Measurements from ENCODE around the gene PGM1.

Gene PGM1

DNA sequence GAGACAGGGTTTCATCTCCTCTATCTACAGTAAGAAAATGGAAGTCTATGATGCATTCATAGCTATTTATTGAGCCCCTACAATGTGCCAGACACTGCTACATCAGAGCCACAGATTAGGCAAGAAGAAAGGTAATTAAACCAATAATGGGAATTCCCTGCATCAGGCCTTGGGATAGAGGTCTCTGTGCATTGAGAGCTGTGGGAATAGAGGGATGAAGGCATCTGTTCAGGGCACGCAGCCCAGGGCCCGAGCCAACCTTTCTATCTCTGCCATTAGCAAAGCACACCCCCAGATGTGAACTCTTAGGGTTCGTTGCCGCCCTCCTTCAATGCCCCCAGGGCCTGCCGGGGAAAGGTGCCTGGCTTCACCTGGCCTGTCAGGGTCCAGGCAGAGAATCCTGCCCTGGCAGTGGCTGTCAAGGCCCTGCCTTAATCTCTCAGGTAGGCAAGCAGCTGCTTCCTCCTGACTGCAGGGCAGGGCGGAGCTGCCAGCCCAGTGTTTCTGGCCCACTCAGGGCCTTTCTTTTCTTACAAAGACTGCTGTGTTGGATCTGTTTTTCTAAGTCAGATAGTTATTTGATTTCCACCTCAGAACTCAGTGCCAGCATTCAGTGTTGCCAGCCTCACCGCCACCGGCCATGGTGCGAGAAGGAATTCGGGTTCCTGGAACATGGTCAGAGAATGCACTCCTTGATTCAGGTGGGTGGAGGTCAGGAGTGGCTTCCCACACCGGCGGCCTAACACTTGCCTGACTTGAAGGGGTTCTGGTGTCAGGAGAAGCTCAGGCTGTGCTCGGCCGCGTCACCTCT, 76.1 kb downstream of the PGM1 start:
- no peak for DNase-seq

DNA sequence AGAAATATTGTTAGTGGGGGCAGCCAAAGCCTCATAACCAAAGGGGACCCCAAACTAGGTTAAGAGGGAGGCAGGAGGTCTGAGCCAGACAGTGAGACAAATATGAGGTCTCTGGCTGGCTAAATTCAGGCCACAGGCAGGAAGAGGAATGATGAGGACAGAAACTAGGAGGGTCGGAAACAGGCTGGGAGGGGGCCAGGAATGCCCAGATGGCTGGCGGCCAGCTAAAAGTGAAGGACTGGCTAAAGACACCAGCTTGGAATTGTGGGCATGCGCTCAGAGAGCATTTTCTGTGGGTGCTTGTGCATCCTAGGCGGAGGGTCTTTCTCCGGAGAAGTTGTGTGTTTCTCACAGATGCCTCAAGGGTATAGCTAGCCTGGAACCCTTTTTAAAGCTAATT, 77.0 kb downstream of the PGM1 start:
- no peak for DNase-seq

DNA sequence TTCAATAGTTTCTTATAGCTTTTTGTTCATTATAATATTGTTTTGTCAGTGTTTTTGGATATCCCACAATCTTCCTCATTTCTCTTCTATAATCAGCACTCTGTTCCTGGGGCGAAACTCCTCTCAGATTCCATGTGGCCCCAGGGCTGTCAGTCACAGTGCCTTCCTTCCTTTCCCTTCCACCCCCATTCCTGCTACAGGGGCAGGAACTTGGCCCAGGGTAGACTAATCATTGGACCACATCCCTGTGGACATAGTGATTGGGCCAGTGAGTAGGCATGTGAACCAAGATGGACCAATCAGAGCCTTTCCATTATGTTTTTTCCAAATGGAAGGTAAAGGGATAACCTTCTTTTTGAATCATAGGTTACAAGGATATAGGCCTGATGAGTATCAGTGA, 78.3 kb downstream of the PGM1 start:
- no peak for DNase-seq

DNA sequence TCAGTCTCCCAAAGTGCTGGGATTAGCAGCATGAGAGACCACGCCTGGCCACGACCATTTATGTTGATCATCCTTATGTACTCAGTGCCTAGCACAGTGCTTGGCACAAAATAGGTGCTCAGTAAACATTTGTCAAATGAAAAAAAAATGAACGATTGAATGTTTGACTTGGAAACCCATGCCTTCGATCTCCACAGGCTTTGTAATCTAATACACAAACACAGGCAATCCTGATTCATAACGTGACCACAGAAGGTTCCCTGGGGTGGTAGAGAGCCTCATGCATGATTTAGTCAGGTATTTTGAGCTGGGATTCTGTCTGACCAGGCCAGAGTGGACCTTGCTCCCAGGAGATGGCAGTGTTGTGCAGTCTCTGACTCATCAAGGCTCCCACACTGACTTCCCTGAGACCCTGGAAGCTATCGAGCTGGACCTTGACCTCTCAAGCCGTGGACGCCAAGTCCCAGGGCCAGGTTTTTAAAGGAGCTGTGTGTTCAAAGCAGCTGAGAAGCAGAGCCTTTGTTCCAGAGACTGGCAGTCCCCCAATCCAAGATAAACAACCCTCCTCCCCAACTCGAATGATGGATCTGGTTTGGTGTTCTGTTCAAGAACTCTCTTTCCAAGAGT, 81.1 kb downstream of the PGM1 start:
- DNase-seq, result peak; percentile 89

DNA sequence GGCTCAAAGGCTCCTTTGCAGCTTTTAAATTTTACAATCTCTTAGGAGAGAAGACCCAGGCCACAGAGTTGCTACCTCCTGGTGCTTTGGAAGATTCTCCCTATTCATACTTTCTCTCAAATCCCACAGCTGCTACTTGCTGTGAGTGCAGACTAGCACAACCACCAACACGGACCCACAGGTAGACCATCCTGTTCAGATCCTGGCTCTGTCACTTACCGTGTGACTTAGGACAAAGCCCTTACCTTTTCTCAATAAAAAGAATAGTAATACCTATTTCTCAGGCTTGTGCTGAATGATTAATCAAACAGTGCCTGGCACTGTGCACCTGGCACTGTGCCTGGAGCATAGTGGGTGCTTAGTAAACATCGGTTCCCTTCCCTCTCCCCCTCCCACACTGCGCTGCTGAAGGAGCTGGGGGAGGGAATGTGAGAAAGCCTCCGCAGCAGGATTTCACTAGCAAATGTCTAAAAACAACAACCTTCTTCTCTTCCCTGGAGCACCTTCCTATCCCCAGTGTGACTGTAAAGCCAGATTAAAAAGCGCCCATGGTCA, 81.7 kb downstream of the PGM1 start:
- no peak for DNase-seq

DNA sequence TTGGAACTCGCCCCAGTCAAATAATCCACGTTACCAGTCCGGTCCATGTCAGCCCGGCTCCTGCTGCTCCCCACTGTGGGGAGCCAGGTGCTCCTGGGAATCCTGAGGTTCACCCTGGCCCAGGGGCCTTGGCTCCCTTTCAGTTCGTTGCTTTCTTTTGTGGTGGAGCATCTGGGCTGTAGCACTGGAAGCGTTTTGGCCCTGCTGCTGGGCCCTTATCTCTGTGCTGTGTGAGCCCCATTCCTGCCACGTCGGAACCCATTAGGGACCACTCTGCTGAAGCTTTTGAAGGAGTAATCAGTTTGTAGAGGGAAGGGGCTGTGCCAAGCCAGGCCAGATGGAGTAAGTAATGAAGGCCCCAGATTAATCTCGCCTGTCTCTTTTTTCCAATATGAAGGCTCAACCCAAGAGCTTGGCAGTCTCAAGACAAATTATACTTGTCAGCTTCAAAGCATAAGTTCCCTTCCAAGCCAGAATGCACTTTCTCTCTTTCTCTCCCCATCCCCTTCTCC, 82.3 kb downstream of the PGM1 start:
- no peak for DNase-seq

DNA sequence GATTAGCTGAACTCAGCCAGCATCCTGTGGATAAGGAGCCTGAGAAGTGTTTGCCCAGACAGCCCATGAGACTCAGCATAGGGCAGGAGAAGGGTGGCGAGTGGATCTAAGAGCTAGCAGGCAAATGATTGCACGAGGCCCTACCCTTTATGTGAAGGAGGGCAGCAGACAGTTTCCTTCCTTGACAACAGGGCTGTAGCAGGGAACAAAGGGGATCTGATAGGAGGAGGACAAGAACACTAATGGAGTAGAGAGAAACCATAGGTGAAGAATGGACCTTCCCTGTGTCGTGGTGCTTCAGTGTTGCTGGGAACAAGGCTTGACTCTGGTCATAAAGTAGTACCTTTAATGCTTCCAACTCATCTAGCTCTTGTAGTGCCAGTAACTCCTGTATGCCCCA, 84.3 kb downstream of the PGM1 start:
- DNase-seq, result no peak

DNA sequence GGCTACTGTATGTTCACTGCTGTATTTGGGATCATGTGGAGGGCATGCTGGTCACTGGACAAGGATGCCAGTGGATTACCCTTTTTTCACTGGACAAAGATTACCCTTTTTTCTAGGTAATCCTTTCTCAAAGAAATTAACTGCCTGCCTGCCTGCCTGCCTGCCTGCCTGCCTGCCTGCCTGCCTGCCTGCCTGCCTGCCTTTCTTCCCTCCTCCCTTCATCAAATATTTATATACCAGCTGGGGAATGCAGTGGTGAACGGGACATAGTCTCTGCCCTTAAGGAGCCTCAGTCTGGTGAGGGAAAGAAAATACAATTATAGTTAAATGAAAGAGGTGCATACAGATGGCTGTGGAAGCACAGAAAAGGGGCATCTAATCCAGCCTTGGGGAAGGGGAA, 85.0 kb downstream of the PGM1 start:
- DNase-seq, result no peak

DNA sequence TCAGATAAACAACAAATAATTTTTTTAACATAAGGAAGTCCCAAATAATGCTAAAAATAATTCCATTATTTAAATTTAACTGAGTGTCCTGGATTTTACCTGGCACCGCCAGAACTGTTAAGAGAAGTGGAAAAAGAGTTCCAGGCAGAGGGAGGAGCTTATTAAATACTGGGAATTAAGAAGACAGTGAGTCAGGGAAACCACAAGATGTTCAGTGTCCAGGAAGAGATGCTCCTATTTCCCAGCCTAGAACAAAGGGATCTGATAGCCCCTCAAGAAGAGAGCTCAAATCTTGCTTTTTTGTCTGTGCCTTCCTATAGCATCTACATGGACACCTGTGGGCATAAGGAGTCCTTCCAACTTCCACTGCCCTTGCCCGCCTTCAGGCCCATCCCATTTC, 85.9 kb downstream of the PGM1 start:
- DNase-seq, result peak; percentile 28

DNA sequence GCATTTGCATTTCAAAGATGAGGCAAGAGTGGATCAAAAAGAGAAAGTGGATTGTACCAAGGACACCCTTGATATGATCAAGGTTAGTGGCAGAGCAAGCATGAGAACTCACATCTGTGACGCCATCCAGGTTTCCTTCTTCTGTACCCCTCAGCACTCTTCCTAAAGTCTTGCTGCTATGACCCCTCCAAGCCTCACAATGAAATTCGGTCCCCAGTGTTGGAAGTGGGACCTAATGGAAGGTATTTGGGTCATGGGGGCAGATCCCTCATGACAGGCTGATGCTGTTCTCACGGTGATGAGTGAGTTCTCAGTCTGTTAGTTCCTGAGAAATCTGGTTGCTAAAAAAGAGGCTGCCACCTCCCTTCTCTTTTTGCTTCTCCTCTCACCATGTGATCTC, 86.4 kb downstream of the PGM1 start:
- DNase-seq, result no peak

DNA sequence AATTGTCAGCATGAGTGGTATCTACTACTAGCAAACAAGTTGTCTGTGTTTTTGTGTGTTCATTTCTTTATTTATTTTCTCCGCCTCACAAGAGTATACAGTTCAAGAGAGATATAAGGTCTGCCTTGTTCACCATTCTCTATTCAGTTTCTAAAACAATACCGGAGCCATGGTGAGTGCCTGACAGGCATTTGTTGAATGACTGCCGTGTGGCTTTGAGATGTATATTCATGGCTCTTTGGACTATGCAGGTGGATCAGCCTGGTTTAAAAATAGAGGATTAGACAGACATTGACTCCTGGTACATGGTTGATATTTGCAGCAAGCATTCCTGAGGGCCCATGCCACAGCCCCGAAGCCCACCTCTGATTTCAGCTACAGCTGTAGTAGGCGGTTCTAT, 89.7 kb downstream of the PGM1 start:
- DNase-seq, result no peak

DNA sequence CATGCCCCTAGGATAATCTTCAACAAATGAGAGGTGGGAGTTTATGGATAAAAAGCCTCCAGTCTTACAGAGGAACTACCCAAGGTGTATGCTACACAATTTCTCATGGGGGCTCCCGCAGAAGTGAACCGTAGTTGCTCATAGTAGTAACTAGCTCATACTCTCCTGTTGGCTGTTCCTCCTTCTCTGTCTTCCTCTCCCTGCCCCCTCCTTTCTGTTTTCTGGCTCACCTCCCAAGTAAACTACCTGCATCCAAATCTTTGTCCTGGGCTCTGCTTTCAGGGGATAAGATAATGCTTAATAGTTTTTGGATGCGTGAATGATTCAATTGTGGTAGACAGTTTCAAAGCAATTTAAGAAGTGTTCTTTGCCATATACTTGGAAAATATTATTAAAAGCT, 90.5 kb downstream of the PGM1 start:
- no peak for DNase-seq

DNA sequence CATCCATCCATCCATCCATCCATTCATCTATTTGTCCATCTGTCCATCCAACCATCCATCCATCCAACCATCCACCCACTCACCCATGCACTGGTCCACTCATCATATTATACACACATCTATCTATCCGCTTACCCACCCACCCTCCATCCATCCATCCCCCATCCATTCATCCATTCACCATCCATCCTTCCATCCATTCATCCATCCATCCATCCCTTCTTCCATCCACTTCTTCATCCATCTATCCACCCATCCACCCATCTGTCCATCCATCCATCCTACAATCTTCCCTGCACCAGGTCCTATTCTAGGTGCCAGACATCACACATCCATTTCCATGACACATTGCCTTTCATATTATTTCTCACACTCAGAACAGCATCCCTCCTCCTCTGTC, 93.5 kb downstream of the PGM1 start:
- no peak for DNase-seq

DNA sequence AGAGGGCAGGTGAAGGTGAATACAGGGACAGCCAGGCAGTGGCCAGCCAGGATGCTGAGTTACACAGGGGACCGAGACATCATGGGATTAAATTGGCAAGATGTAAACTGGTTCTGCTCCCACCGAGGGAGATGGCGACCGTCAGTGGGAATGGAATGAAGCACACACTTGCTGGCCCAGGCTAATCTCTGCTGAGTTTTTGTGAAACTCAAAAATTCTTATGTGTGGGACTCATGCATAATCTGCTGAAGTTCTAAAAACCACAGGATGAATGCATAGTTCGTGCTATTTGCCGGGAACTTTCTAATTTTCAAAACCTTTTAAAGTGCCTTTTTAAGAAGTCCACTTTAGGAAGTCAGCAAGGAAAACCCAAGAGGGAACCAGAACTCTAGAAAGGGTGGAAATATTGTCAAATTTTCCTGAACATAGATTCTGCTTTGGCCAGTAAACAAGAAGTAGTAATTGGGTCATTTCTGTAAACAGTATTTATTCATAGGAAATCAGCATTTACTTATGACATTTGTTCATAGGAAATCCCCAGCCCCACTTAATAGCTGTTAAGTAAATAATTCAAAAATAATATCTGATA, 95.2 kb downstream of the PGM1 start:
- peak; percentile 61 for DNase-seq

DNA sequence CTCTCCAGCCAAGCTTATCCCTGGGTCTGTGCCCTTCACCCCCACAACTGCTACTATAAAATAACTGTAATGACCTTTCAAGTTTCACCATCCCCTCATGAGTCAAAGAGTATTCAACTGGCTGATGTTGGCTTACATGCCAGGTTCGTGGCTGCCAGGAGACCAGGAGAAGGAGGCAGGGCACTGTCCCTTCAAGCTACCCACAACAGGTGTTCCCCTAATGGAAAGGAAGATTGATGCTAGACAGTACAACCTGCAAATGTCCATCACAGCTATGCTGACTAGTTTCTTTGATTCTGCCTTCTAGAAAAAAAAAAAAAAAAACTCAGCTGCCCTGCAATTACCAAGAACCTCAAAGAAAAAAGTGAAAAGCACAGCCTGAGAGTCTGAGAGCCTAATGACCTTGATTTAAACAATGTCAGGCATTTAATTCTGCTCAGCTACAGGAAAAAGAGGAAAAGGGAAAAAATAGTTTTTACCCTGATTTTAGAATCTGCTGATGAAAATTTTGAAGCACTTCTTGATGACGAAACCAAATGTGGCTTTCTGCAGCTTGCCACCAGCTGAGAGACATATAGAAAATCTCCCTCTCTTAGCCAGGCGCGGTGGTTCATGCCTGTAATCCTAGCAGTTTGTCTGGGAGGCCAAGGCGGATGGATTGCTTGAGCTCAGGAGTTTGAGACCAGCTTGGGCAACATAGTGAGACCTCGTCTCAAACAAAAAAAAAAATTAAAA, 97.9 kb downstream of the PGM1 start:
- no peak for DNase-seq

DNA sequence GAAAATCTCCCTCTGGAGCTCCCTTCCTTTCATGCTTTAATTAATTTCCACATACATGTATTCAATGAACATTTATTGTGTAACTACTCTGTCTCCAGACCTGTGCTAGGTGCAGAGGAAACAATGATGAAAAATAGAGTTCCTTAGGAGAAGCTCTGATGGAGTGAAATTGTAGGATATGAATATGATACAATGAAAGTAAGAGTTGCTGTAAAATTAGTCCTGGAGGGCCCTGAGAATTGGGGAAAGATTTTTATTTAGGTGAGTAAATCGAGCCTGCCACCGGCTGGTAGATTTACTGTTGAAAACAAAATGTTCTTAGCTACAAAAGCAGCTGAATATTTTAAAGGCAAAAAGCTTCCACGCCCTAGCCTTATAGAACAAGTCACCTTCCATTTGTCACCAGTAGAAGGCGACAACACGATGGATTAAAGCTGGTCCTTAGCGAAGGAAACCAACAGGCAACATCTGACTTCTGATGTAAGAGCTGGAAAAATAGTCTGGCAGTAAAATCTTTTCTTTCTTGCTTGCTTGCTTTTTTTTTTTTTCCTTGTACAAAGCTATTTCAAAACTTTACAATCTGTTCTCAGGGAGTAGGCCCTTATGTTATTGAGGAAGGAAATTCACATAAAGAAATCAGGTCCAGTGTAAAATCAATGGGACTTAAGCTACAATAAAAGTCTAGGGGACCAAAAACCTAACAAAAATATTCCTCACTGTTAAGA, 98.7 kb downstream of the PGM1 start:
- peak; percentile 77 for DNase-seq

DNA sequence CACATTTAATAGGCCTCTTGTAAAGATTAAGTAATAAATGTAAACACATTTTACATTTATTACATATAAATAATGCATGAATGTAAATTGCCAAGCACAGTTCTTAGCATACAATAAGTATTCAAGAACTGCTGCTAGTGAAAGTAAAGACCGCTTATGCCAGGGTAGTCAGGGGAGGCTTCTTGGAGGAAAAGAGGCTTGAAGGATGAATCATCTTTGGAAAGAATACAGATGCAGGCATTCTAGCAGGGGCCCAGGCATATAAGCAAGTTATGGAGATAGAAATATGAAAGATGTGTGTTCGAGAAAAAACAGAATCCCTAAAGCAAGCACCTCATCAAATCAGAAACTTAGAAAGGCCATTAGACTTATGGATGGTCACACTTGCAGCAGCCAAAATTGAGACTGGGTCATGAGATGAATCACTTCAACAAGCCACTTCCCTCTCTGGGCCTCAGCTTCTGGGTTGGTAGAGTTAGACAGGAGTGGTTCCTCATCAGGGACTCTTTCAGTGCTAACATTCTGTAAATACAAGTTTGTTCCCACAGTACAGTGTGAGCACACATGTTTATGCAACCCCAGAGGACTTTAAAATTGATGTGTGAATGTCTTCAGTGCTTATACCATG, 100.8 kb downstream of the PGM1 start:
- peak; percentile 39 for DNase-seq

DNA sequence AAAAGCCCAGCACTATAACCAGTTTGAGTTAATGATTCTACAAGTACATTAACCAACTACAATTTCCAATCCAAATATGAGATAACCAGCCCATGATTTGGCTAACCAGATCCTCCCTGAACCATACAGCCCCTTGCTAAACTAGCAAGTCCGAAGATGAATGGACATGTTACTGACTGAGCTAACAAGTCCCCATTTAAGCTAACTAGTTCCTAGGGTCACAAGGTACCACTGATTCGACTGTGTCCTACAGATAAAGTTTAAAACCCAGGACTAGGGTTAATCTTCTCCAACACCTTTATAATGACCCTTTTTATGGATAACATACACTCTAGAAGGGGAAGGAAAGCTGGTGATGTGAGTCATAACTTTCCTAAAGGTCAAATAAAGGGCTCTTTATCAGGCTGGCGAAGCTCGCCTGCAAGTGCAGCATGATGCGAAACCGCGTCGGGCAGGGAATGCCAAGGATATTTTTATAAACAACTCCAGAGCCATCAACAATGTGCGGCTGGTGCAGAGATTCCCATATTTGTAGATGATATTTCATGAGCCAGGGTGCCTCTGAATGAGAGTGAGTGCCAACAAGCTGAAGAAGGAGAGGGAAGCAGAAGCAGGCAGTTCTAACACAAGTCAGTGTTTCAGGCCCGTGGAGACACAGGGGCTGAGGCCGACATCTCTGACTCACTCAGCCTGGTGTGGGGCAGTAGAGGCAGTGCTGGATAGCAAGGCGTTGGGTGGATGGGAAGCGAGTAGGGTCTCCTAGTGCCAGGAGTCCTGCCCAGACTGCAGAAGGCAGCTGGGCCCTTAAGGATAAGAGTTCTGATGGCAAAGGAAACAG, 105.0 kb downstream of the PGM1 start:
- DNase-seq, result no peak

DNA sequence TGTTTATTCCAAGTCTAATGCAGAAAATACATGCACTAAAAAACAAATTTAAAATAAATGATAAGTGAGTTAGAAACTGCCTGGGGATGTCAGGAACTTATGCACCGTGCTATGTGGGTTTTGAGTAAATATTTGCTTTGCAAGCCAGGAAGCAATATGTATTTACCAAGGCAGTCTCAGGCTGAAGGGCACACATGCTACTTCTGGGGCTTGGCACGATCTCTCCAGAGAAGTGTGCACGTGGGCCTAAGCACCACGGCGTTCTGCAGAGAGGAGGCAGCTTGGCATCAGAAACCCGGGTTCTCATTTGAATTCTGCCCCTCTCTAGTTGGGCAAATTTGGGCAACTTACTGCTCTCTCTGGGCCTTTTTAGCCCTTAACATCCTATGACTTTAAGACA, 108.0 kb downstream of the PGM1 start:
- DNase-seq, result no peak

DNA sequence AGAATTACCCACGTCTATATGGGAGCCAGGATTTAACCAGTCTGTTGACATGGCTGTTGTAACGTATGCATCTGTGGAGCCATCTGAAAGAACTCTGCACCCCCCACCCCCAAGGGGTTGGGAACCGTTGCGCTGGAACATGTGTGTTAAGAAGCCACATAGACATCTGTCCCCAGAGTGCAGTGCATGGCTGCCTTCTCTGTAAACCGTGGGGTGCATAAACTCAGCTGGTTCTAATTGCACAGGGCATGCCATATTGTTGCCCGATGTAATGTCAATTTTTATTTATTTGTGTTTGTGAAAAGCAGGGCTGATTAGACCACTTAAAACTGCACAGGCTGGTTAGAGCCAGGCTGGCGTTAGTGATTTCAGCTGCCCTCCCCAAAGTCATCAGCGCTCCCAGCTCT, 110.5 kb downstream of the PGM1 start:
- no peak for DNase-seq

DNA sequence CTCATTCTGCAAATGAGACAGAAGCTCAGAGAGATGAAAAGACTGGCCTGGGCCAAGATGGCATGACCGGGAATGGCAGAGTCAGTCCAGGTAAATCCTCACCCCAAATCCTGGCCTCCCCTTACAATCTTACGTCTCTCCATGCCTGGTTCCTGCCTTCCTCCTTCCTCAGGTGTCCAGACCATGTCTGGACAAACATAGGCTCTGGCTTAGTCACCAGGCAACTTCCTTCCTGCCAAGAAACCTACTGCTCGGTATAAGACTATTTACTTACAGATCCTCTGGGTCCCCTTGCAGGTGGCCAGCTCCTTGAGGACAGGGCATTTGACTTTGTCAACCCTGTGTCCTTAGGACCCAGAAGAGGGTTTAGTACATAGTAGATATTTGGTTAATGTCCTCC, 111.2 kb downstream of the PGM1 start:
- DNase-seq, result peak; percentile 8

Data from EL (cell line).